HCT116 (cell line): ENCODE results near the gene VPS33A.
"Not testable (repeated sequence)": the region's sequence is repeated elsewhere in the genome, so short reads cannot be mapped to it uniquely, and the experiment has no call there.

ENCODE experiments used
- EZH2 ChIP-seq: fragments of 200-600 bp; sonication (generic); IDR thresholded peaks from 2 replicates; pipeline ENCODE4 v1.6.1; 2017; ENCODE audit warnings: antibody characterized with exemption, mixed run types
- EZH2phosphoT487 ChIP-seq: fragments of 200-600 bp; IDR thresholded peaks from 2 replicates; pipeline ENCODE4 v1.6.1; 2018; ENCODE audit warnings: antibody characterized with exemption, borderline replicate concordance
- FOSL1 ChIP-seq: IDR thresholded peaks from 2 replicates; pipeline ENCODE4 v1.6.1; 2012; ENCODE audit warnings: low read depth
- POLR2A ChIP-seq: IDR thresholded peaks from 2 replicates; pipeline ENCODE4 v1.7.0; 2011; ENCODE audit warnings: borderline replicate concordance; ENCODE audit not compliant: insufficient read depth, insufficient read length; ENCODE audit errors: extremely low read depth
- POLR2AphosphoS5 ChIP-seq: IDR thresholded peaks from 2 replicates; pipeline ENCODE4 v1.6.1; 2011; ENCODE audit warnings: mild to moderate bottlenecking, low read depth, low read length, moderate library complexity
- SP1 ChIP-seq: IDR thresholded peaks from 2 replicates; pipeline ENCODE4 v1.6.1; 2012; ENCODE audit warnings: low read depth
- TF ChIP-seq, protein P1 (sequence below), 3 experiments: fragments of 200-600 bp in 1 of 3; sonication (generic) in 1 of 3; IDR thresholded peaks in 2 of 3; conservative IDR thresholded peaks in 1 of 3; 2 replicates each; pipeline ENCODE4 v1.5.1; 2012 to 2017; ENCODE audit warnings: low read depth in 2 of 3, low read length in 2 of 3, antibody characterized with exemption in 1 of 3, borderline replicate concordance in 1 of 3, control low read depth in 1 of 3, mild to moderate bottlenecking in 1 of 3, mixed read lengths in 1 of 3, mixed run types in 1 of 3, moderate library complexity in 1 of 3; ENCODE audit not compliant: insufficient read depth in 1 of 3
- TF ChIP-seq, protein P2 (sequence below): IDR thresholded peaks from 2 replicates; pipeline ENCODE4 v1.6.1; 2011; ENCODE audit warnings: mild to moderate bottlenecking, low read length, moderate library complexity; ENCODE audit not compliant: insufficient replicate concordance; ENCODE audit errors: extremely low read depth
- TF ChIP-seq, protein P3 (sequence below): IDR thresholded peaks from 2 replicates; pipeline ENCODE4 v1.6.1; 2012; ENCODE audit warnings: low read depth

DNA sequence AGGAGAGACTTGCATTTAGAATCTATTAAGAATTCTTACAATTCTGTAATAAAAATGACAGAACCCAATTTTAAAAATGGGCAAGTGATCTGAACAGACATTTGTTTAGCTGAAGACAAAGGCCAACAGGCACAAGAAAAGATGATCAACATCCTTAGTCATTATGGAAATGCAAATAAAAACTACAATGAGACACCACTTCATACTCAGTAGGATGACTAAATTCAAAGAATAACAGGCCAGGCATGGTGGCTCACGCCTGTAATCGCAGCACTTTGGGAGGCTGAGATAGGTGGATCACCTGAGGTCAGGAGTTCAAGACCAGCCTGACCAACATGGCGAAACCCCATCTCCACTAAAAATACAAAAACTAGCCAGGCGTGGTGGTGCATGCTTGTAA, 7.8 kb downstream of the VPS33A start:
- not testable (repeated sequence) for TF ChIP-seq POLR2A, SP1, EZH2phosphoT487, FOSL1, POLR2AphosphoS5, EZH2
- TF ChIP-seq, protein P1, sequence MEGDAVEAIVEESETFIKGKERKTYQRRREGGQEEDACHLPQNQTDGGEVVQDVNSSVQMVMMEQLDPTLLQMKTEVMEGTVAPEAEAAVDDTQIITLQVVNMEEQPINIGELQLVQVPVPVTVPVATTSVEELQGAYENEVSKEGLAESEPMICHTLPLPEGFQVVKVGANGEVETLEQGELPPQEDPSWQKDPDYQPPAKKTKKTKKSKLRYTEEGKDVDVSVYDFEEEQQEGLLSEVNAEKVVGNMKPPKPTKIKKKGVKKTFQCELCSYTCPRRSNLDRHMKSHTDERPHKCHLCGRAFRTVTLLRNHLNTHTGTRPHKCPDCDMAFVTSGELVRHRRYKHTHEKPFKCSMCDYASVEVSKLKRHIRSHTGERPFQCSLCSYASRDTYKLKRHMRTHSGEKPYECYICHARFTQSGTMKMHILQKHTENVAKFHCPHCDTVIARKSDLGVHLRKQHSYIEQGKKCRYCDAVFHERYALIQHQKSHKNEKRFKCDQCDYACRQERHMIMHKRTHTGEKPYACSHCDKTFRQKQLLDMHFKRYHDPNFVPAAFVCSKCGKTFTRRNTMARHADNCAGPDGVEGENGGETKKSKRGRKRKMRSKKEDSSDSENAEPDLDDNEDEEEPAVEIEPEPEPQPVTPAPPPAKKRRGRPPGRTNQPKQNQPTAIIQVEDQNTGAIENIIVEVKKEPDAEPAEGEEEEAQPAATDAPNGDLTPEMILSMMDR (IDR thresholded peaks at IDR 0.05 in 2 of 3, conservative IDR thresholded peaks at IDR 0.05 in 1 of 3; ENCODE audit: borderline replicate concordance in 1 of 3, insufficient read depth in 1 of 3, low read depth in 2 of 3, low read length in 2 of 3): not testable (repeated sequence)
- TF ChIP-seq, protein P2, sequence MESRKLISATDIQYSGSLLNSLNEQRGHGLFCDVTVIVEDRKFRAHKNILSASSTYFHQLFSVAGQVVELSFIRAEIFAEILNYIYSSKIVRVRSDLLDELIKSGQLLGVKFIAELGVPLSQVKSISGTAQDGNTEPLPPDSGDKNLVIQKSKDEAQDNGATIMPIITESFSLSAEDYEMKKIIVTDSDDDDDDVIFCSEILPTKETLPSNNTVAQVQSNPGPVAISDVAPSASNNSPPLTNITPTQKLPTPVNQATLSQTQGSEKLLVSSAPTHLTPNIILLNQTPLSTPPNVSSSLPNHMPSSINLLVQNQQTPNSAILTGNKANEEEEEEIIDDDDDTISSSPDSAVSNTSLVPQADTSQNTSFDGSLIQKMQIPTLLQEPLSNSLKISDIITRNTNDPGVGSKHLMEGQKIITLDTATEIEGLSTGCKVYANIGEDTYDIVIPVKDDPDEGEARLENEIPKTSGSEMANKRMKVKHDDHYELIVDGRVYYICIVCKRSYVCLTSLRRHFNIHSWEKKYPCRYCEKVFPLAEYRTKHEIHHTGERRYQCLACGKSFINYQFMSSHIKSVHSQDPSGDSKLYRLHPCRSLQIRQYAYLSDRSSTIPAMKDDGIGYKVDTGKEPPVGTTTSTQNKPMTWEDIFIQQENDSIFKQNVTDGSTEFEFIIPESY: not testable (repeated sequence)
- TF ChIP-seq, protein P3, sequence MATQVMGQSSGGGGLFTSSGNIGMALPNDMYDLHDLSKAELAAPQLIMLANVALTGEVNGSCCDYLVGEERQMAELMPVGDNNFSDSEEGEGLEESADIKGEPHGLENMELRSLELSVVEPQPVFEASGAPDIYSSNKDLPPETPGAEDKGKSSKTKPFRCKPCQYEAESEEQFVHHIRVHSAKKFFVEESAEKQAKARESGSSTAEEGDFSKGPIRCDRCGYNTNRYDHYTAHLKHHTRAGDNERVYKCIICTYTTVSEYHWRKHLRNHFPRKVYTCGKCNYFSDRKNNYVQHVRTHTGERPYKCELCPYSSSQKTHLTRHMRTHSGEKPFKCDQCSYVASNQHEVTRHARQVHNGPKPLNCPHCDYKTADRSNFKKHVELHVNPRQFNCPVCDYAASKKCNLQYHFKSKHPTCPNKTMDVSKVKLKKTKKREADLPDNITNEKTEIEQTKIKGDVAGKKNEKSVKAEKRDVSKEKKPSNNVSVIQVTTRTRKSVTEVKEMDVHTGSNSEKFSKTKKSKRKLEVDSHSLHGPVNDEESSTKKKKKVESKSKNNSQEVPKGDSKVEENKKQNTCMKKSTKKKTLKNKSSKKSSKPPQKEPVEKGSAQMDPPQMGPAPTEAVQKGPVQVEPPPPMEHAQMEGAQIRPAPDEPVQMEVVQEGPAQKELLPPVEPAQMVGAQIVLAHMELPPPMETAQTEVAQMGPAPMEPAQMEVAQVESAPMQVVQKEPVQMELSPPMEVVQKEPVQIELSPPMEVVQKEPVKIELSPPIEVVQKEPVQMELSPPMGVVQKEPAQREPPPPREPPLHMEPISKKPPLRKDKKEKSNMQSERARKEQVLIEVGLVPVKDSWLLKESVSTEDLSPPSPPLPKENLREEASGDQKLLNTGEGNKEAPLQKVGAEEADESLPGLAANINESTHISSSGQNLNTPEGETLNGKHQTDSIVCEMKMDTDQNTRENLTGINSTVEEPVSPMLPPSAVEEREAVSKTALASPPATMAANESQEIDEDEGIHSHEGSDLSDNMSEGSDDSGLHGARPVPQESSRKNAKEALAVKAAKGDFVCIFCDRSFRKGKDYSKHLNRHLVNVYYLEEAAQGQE: not testable (repeated sequence)
